C4-2B (cell line): ENCODE data around the gene HSF2BP.
"Not testable (repeated sequence)": the region's sequence is repeated elsewhere in the genome, so short reads cannot be mapped to it uniquely, and the experiment has no call there.

Experiments used
- CTCF ChIP-seq: fragments of 450-650 bp; conservative IDR thresholded peaks from 2 replicates; pipeline ENCODE4 v1.5.1; 2017; ENCODE audit warnings: mild to moderate bottlenecking
- ZFX ChIP-seq: fragments of 450-650 bp; IDR thresholded peaks from 2 replicates; pipeline ENCODE4 v1.6.1; 2017

GRCh38 chr21:43517701-43518100 lies 141.6 kb downstream of the HSF2BP start:
- not testable (repeated sequence) for TF ChIP-seq CTCF, ZFX
